Fibroblast of peridontal ligament (primary cell): ENCODE data around the gene EPG5.
A peak's percentile ranks its signal among the peaks of the same experiment; 100 is the strongest.
"Not testable (repeated sequence)": the region's sequence is repeated elsewhere in the genome, so short reads cannot be mapped to it uniquely, and the experiment has no call there.

Source experiments
- DNase-seq: peaks from one replicate; pipeline ENCODE4 v3.0.0-alpha.2; 2010; ENCODE audit errors: extremely low read depth

EPG5 gene

GRCh38 chr18:45976566-45976965 is 9.4 kb upstream of the EPG5 start:
- peak; percentile 80 for DNase-seq

GRCh38 chr18:45974088-45974536 is 7.0 kb upstream of the EPG5 start:
- peak; percentile 95 for DNase-seq

- not testable (repeated sequence) for DNase-seq
Observed at GRCh38 chr18:45964913-45965312, 2.2 kb downstream of the EPG5 start.

- peak; percentile 64 for DNase-seq
Observed at GRCh38 chr18:45962866-45963265, 4.3 kb downstream of the EPG5 start.

GRCh38 chr18:45962461-45962860 is 4.7 kb downstream of the EPG5 start:
- DNase-seq, result no peak

- not testable (repeated sequence) for DNase-seq
Observed at GRCh38 chr18:45959484-45959883, 7.6 kb downstream of the EPG5 start.

GRCh38 chr18:45958730-45959129 is 8.4 kb downstream of the EPG5 start:
- no peak for DNase-seq

GRCh38 chr18:45958027-45958426 is 9.1 kb downstream of the EPG5 start:
- DNase-seq, result no peak

GRCh38 chr18:45957100-45957499 is 10.0 kb downstream of the EPG5 start:
- DNase-seq, result peak; percentile 89

GRCh38 chr18:45954070-45954934 is 12.8 kb downstream of the EPG5 start:
- DNase-seq, result peak; percentile 93

- peak; percentile 86 for DNase-seq
Observed at GRCh38 chr18:45951016-45951714, 16.0 kb downstream of the EPG5 start.

- no peak for DNase-seq
Observed at GRCh38 chr18:45945669-45946068, 21.5 kb downstream of the EPG5 start.

GRCh38 chr18:45940724-45941123 is 26.4 kb downstream of the EPG5 start:
- no peak for DNase-seq

- no peak for DNase-seq
Observed at GRCh38 chr18:45939236-45939635, 27.9 kb downstream of the EPG5 start.

- DNase-seq, result no peak
Observed at GRCh38 chr18:45938488-45938935, 28.6 kb downstream of the EPG5 start.

GRCh38 chr18:45935591-45936335 is 31.4 kb downstream of the EPG5 start:
- DNase-seq, result peak; percentile 47

GRCh38 chr18:45932708-45933107 is 34.4 kb downstream of the EPG5 start:
- no peak for DNase-seq

- DNase-seq, result no peak
Observed at GRCh38 chr18:45930963-45931362, 36.2 kb downstream of the EPG5 start.

GRCh38 chr18:45926691-45927090 is 40.4 kb downstream of the EPG5 start:
- DNase-seq, result no peak

- no peak for DNase-seq
Observed at GRCh38 chr18:45926085-45926484, 41.0 kb downstream of the EPG5 start.

- DNase-seq, result no peak
Observed at GRCh38 chr18:45923138-45923537, 44.0 kb downstream of the EPG5 start.

- DNase-seq, result peak; percentile 73
Observed at GRCh38 chr18:45920367-45920766, 46.8 kb downstream of the EPG5 start.
